ENCODE measurements around the gene CLDN6.

DNA sequence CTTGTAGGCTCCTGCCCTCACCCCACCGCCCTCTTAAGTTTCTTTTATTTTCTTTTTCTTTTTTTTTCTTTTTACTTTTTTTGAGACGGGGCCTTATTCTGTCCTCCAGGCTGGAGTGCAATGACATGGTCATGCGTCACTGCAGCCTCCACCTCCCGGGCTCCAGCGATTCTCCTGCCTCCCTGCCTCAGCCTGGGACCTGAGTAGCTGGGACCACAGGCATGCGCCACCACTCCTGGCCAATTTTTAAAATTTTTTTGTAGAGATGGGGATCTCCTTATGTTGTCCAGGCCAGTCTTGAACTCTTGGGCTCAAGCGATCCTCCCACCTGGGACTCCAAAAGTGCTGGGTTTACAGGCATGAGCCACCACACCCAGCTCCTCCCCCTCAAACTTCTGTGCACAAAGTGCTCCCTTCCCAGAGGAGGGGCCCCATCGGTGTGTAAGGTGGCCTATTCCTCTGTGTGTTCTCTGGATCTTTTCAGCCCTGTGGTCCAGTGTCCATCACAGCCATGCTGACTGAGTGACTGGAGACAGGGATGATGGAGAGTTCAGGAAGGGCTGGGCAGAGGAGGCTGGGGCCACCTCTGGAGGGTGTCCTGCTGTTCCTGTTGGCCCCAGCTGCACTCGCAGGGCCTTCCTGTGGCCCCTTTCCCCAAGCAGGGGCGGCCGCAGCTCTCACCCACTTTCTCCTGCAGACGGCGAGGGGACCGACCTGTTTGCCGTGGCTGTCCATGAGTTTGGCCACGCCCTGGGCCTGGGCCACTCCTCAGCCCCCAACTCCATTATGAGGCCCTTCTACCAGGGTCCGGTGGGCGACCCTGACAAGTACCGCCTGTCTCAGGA lies 38.6 kb upstream of the CLDN6 start:
- TF ChIP-seq POLR2A (IDR thresholded peaks at IDR 0.05) (no peak), CTCF (IDR thresholded peaks at IDR 0.05) (no peak)

All from testis (tissue), 2 donors.